Stimulated activated CD4-positive, alpha-beta T cell treated with anti-CD3 and anti-CD28 coated beads, TNF-alpha, amount 100 ng/mL, for 4 hours (primary cell): ENCODE measurements around the gene DVL3.
"Not testable (repeated sequence)": the region's sequence is repeated elsewhere in the genome, so short reads cannot be mapped to it uniquely, and the experiment has no call there.

Source experiments
- DNase-seq, 3 experiments: peaks; one replicate each; pipeline ENCODE4 v3.0.0-alpha.2; 2020; ENCODE audit warnings: low read depth in 3 of 3

DVL3 gene

DNA sequence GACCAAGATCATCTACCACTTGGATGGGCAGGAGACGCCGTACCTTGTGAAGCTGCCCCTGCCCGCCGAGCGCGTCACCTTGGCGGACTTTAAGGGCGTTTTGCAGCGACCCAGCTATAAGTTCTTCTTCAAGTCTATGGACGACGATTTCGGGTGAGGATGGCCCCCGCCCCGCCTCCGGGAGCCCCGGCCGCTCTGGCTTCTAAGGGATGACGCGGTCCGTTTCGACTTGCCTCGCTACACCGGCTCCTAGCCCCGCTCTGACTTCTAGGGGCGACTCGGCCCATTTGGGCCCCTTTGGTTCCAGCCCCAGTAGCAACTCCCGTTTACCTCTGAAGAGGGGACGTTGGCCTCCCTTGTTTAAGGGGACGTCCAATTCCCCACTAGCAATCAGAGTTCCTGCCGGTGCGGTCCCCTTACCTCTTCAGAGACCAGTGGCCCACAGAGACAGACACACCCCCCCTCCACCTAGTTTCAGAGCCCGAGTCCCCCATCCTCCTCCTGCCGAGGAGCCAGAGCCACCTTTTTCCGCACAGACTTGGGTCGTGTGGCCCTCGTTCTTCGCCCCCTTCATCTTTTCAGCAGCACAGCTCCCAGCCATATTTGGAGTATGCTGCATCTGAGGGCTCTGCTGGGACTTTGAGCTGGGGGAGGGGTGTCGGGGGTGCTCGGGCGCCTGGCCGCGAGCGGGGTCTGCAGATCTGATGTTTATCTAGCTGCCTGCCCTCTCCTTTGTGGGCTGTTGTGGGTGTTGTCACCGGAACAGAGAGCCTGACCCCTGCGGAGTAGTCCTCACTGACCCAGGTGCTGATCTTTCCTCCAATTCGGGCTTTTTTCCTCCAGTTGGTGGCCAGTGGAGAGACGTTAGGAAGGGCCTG lies 706 bp downstream of the DVL3 start:
- no peak for DNase-seq

DNA sequence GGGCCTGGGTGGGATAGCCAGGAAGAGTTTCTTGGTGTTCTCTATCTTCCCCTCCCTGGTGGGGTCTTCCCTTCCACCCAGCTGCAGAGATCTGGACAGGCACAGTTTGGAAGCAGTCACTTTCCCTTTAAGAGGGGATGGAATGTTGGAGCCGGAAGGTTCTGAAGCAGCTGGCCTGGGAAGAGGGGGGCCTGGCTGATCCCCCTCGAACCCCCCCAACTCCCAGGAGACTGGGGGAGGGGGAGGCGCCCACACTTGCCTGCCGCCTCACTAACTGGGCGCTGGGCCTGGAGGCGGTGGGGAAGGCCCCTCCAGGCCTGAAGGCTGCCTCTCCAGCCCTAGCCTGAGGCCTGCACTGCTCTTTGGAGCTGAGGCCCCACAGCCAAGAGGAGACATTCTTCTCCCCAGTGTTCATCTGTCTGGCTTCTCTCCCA lies 1.4 kb downstream of the DVL3 start:
- no peak for DNase-seq

DNA sequence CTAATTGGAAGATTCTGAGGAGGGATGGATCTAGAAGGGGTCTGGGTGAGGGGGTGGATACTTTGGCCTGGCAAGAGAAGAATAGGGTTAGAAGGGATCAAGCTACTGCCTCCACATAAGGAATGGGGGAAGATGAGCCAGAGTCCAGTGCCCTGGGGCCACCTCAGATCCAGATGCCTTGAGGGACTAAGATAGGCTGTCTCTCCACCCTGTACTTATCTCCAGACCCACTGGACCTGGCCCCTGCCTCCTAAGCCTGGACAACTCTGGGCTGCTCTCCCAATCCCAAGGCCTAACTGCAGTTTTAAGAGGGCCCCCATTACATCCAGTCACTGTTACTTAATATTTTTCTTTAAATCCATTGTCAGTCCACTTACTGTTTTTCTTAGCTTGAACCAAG lies 2.0 kb downstream of the DVL3 start:
- no peak for DNase-seq

DNA sequence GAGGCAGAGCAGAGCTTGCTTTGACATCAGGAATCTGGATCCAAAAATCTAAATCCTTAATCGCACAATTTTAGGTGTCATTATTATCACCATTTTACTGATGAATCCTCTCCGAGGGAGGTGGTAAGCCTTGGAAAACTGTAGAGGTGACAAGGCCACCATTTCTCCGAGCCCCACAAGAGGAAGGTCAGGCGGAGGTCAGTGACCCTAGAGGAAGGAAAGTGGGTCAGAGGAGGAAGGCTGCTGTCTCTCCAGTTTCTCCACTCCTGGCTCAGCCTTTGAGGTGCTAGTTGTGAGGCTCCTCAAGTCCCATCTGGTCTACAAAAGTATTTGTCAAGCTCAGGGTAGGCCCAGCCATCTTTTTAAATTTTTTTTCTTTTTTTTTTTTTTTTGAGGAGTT lies 3.2 kb downstream of the DVL3 start:
- DNase-seq: no peak

DNA sequence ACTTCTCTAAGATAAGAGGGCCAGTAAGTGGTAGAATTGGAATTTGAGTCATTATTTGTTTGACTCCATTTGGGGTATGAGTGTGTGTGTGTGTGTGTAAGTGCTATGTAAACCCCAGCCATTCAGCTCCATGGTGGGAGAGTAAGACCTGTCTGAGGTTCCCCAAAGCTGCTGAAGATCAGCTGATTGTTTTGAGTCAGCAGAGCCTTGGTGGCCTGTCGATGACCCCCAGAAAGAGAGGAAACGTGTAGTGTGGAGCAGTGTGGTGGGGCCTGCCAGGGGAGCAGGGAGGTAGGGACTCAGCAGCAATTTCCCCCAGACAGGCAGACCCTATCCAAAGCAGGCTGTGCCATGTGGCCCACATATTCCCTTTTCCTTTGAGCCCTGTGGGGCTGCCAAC lies 5.3 kb downstream of the DVL3 start:
- DNase-seq: no peak

DNA sequence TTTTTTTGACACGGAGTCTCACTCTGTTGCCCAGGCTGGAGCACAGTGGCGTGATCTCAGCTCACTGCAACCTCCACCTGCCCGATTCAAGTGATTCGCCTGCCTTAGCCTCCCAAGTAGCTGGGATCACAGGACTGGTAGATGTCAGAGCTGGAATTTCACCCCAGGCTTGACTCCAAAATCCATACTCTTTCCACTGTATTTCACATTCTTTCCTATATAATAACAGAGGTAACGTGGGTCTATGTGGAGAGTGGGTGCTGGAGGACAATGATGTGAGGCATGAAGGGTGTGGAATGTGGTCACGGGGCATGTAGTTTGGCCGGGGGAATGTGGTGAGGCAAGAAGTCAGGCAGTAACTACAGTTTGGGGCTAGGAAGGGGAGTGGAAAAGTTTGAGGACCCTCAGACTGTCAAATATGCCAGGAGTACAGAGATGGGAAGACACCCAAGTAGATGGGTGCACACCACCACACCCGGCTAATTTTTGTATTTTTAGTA lies 7.4 kb downstream of the DVL3 start:
- DNase-seq: not testable (repeated sequence)

DNA sequence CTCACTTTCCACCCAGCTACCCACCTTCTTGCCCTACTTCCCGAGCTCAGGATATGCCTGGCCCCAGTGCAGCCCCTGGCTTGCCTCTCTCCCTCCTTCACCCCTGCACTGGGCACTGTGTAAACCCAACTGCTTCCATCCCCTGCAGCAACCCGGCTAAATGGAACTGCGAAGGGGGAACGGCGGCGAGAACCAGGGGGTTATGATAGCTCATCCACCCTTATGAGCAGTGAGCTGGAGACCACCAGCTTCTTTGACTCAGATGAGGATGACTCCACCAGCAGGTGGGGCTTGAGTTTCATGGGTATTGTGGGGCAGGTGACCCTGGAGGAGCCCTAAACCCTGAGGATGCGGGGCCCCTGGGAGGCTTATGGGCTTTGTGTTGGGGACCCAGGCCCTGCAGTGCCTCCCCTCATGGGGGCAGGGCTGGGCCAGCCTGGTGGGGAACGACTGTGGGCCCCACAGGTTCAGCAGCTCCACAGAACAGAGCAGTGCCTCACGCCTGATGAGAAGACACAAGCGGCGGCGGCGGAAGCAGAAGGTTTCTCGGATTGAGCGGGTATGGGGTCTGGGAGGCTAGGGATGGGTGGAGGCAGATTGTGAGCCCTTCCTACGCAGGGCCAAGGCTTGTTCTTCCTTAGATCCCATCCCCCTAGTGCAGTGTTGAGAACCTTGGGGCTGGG lies 9.6 kb downstream of the DVL3 start:
- no peak for DNase-seq

DNA sequence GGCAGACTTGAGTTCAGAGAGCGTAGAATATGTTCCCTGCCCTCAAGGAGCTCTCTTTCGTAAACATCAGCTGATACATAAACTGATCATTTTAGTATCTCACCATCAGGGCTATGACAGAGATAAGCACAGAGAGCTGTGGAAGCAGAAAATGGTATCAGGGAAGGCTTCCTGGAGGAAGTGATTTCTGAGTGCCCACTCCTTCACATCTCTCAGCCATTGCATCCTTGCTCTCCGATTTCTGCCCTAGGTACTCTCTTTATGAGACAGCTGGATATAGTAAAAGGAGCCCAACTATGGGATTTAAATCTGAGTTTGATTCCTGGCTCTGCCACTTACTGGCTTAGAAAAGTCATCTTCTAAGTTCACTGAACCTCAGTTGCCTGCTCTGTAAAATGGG lies 10.4 kb downstream of the DVL3 start:
- DNase-seq: no peak

DNA sequence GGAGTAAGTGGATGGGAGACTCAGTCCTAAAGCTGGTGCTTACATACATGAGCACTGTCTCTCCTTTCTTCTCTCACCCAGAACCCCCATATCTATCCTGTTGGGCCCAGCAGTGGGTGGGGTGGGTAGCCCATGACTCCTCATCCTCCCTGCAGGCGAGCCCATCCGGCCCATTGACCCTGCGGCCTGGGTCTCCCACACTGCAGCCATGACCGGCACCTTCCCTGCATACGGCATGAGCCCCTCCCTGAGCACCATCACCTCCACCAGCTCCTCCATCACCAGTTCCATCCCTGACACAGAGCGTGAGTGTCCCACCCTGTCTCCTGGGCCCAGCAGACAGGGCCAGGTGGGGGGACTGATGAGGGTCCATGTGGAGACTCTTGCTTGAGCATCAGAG lies 11.5 kb downstream of the DVL3 start:
- DNase-seq: no peak

DNA sequence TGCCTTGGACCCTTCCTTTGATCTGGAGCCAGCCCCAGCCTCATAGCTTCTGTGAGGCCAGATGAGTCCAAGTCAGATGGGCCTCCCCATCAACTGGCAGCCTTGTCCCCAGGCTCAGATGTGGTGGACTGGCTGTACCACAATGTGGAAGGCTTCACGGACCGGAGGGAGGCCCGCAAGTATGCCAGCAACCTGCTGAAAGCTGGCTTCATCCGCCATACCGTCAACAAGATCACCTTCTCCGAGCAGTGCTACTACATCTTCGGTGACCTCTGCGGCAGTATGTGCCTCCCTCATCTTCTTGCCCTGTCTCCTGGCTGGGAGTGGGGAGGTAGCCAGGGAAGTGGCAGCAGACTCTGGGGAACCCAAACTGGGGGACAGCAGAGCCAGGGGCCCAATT lies 12.6 kb downstream of the DVL3 start:
- no peak for DNase-seq

DNA sequence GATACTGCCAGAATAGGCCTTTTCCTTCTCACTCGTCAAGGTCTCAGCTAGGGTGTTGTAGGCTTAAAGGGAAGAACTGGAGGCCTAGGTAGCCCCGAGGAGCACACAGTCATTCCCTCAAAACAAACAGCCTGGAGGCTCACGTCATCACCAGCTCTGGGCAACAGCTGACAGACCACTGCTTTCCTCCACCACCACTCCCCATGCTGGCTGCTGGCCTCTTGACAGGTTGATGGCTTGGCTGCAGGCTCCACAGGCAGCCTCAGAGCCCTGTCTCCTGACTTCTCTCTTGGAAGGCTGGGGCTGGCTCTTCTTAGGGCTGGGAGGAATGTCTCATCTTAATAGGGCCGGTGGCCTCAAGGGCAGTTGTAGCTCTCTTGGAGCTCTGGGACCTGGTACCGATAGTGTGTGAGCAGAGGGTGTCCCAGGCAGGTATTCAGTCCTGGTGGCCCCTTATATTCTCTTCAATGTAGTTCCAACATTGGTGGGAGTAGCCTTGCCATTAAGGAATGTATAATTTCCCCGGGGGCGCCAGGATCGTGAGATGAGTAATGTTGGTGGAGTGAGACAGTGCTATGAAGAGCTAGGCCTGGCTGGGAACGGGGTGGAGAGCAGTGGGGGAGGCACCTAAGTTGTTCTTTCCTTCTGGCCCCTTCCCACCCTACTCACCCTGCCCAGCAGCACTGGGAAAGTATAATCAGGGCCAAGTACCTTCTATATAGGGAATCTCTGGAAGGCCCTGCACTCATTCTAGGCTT lies 13.4 kb downstream of the DVL3 start:
- DNase-seq: no peak

DNA sequence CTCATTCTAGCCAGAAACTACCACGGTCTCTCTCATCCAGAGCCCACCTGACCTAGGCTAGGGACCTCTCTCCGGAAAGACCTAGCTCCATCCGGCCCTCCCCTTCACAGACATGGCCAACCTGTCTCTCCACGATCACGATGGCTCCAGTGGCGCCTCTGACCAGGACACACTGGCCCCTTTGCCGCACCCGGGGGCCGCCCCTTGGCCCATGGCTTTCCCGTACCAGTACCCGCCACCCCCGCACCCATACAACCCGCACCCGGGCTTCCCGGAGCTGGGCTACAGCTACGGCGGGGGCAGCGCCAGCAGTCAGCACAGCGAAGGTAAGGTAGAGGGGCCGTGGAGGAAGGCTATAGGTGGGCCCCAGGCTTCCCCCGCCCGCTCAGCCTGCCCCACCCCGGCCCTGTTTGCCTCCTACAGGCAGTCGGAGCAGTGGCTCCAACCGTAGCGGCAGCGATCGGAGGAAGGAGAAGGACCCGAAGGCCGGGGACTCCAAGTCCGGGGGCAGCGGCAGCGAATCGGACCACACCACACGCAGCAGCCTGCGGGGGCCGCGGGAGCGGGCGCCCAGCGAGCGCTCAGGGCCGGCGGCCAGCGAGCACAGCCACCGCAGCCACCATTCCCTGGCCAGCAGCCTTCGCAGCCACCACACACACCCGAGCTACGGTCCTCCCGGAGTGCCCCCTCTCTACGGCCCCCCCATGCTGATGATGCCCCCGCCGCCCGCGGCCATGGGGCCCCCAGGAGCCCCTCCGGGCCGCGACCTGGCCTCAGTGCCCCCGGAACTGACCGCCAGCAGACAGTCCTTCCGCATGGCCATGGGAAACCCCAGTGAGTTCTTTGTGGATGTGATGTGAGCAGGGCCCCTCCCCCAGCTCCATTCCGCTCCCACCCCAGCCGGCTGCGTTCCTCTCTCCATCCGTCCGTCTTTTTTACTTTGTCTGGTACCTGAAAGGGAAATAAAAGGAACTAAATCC lies 15.0 kb downstream of the DVL3 start:
- DNase-seq: no peak

DNA sequence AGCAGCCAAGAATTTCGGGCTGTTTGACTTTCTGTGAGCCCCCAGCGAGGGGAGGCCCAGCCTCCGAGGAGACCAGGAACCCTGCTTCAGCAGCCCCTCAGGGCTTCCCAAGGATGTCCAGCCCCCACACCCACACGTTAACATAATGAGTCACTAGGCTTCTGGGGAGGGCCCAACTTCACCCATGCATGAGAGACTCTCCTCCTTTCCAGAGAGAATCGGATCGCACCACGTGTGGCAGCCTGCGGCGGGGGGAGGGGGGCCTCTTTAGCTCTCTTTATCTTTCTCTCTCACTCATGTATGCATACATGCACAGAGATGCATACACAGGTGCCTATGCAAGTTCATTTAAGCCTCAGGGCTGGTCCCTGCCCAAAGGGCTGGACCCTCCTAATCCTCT lies 16.4 kb downstream of the DVL3 start:
- no peak for DNase-seq

DNA sequence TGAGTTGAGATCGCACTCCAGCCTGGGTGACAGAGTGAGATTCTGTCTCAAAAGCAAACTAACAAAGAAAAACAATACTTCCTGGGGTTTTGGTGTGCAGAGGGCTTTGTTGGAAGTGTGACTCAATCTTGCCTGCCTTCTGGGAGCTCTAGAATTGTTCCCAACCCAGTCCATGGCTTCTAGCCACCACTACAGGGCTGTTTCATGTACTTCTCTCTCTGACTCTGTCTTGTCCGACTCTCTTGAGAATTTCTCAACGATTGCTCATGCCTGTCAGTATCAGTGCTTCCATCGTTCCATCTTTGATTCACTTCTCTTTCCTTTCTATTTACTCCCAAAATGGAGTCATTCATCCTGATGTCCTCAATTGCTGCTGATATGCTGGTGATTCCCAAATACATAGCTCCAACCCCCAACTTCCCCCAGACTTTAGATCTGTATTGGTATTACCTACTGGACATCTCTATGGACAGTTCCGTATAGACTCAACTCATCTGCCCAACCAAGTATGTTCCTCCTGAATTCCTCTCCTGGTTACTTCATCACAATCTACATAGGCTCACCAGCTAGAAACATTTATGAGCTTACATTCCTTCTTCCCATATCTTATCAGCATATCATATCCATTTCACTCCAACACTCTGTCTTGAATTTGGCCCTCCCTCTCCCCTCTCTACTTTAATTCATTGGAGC lies 17.6 kb downstream of the DVL3 start:
- DNase-seq: no peak

DNA sequence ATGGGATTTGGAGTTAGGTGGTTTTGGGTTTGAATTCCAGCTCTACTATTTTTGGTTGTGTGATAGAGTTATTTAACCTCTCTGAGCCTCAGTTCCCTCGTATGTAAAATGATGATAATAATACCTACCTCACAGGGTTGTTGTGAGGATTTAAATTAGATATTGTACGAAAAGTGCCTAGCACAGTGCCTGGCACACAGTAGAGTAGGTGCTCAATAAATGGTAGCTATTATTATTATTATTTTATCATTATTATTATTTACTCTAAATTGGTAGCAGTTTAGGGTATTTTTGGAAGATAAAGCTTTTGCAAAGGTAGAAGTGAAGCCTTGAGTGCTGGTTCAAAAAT lies 18.2 kb downstream of the DVL3 start:
- no peak for DNase-seq

DNA sequence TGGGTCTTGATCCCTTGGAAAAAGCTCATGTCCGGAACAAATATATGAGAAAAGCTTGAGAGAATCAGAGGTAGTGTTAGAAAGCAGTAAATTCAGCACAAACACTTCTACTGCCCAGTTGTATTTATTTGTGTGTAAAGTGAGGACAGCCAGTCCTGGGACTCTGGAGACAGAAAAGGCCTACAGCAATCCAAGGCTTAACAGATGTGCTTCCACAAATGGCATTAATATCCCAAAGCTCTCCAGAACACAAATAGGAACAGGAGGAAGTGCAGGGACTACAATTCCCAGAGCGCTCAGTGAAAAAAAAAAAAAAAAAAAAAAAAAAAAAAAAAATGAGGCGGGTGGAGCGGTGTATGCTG lies 19.1 kb downstream of the DVL3 start:
- no peak for DNase-seq

DNA sequence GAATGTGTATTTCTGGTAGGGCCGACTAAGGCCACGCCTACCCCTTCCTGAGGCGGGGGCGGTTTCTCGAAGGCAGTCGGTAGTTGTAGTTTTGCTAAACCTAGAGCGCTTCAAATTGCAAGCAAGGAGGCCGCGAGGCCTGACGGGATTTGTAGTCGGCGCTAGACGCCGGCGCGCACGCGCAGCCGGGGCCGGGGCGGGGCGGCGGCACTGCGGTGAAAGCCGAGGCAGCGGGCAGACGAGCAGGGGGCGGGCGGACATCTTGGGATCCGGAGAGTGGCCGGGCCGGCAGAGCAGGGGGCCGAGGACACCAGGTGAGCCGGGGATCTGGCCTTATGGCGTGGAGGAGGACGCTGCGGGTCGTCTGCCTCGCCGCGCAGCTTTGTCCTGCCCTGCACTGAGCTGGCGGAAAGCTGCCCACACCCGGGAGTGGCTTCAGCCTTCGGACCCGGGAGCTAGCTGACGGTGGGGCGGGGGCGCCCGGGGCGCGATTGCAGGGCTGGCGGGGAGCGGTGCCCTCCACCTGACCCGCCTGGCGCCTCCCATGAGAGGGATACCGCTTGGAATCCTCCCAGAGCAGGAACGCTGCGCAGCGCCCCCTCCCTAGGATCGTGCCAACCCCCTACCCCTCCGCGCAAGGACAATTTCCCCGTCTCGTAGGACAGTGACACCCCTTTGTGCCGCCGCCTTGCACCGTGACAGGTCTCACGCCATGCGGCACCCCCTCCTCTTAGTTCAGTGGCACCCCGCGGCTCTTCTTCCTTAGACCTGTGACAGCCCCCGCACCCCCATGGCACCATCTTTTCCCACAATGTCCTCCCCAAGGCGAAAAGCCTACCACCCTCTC lies 19.7 kb downstream of the DVL3 start, which contains the start of gene AP2M1:
Gene AP2M1 (plus strand): TSS at position 210 of the 847 bp plus-strand sequence. CDS start 2,139 bp downstream, outside the sequence.
- DNase-seq: peak; percentile 92 to 97 (median 95)

DNA sequence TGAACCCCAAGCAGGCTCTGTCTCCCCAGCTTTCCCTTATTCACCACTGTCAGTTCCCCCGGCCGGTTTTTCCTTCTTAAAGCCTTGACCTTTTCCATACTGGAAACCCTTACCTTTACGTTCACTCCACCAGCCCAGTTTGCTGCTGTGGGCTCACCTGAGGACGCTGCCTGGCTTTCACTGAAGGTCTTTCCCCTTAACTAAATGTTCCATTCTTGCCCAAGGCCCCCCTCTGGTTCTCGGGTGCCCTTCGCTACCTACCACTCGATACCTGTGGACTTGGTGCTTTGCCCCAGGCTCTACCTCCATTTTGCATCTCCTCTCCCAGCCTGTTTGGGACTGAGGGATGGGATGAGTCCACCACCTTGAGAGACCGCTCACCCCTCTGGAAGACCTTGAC lies 20.3 kb downstream of the DVL3 start:
- DNase-seq: no peak

DNA sequence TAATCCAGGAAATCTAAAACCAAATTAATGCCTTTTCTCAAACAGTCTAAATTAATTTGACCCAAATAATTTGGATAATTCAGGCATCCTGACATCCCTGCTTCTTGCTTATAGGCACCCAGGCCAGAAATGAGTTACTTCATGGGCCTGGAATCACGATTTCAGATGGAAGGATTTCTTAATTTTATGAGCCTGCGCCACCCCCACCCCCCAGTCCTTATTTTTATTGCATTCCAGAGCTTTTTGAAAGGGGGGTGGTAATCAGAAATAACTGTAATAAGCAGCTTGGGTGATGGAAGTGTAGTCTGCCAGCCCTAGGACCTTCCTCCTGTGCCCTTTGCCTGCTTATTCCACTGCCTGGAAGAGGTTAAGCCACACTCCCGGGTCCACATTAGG lies 20.8 kb downstream of the DVL3 start:
- no peak for DNase-seq
